IPS-18a (cell line): Measurements from ENCODE around the gene PDE4B.

Experiments
- H3K27ac ChIP-seq: one replicate; pipeline ENCODE4 v1.5.1; 2013; ENCODE audit warnings: low read length
- H3K27me3 ChIP-seq: one replicate; pipeline ENCODE4 v1.6.1; 2013; ENCODE audit warnings: mild to moderate bottlenecking, low read length; ENCODE audit not compliant: control insufficient read depth, insufficient read depth
- H3K36me3 ChIP-seq: one replicate; pipeline ENCODE4 v1.6.1; 2013; ENCODE audit warnings: low read depth, low read length; ENCODE audit not compliant: control insufficient read depth
- H3K4me1 ChIP-seq: one replicate; pipeline ENCODE4 v1.6.1; 2013; ENCODE audit warnings: low read depth, low read length; ENCODE audit not compliant: control insufficient read depth
- H3K4me3 ChIP-seq: one replicate; pipeline ENCODE4 v1.5.1; 2013; ENCODE audit warnings: low read length
- H3K9ac ChIP-seq: one replicate; pipeline ENCODE4 v1.6.1; 2013; ENCODE audit warnings: mild to moderate bottlenecking, low read length, moderate library complexity
- H3K9me3 ChIP-seq: one replicate; pipeline ENCODE4 v1.6.1; 2013; ENCODE audit warnings: low read depth, low read length; ENCODE audit not compliant: control insufficient read depth

The PDE4B gene

DNA sequence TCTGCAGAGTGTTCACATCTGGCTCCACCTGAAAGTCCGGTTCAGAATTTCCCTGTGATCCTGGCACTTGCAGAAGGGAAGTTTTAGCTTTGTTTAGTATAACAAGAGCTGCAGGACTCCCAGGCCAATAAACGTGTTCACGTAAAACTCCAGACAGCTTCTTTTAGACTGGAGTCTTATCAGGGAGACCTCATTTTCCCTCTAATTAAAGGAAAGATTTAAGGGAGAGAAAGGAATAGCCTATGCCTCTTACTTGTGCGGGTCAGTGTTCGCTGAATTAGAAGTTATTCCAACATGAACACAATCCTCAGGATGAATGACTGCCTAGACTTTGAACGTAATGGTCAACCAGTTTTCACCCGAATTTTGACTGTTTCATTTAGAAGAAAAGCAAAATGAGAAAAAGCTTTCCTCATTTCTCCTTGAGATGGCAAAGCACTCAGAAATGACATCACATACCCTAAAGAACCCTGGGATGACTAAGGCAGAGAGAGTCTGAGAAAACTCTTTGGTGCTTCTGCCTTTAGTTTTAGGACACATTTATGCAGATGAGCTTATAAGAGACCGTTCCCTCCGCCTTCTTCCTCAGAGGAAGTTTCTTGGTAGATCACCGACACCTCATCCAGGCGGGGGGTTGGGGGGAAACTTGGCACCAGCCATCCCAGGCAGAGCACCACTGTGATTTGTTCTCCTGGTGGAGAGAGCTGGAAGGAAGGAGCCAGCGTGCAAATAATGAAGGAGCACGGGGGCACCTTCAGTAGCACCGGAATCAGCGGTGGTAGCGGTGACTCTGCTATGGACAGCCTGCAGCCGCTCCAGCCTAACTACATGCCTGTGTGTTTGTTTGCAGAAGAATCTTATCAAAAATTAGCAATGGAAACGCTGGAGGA lies 539.2 kb downstream of the PDE4B start:
- no peaks in the 10 kb centered on the region for H3K27me3 ChIP-seq
- H3K27ac ChIP-seq = no peak overlapping the region
- H3K9ac ChIP-seq = peak overlapping the region; percentile 29
- no peaks in the 10 kb centered on the region for H3K36me3 ChIP-seq
- H3K9me3 ChIP-seq = no peaks in the 10 kb centered on the region
- H3K4me1 ChIP-seq = peaks cover 48% of the 10 kb centered on the region
- H3K4me3 ChIP-seq = peak overlapping the region; percentile 52

DNA sequence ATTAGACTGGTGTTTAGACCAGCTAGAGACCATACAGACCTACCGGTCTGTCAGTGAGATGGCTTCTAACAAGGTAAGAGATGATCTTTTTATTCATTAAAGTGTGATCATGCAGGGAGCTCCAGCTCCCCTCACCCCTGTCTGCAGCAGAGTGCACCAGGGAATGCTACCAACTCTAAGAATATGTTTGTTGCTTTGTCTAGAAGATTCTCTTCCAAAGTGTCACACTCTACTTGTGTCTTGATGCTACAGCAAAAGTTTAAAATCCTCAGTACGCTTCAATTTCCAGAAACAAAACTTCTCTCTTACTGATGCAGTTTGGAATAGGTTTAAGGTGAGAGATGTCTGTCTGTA lies 539.8 kb downstream of the PDE4B start:
- no peak overlapping the region for H3K27ac ChIP-seq
- no peaks in the 10 kb centered on the region for H3K36me3 ChIP-seq
- H3K9me3 ChIP-seq = no peaks in the 10 kb centered on the region
- peak overlapping the region; percentile 52 for H3K4me3 ChIP-seq
- peaks cover 48% of the 10 kb centered on the region for H3K4me1 ChIP-seq
- no peaks in the 10 kb centered on the region for H3K27me3 ChIP-seq
- H3K9ac ChIP-seq = peak overlapping the region; percentile 26

DNA sequence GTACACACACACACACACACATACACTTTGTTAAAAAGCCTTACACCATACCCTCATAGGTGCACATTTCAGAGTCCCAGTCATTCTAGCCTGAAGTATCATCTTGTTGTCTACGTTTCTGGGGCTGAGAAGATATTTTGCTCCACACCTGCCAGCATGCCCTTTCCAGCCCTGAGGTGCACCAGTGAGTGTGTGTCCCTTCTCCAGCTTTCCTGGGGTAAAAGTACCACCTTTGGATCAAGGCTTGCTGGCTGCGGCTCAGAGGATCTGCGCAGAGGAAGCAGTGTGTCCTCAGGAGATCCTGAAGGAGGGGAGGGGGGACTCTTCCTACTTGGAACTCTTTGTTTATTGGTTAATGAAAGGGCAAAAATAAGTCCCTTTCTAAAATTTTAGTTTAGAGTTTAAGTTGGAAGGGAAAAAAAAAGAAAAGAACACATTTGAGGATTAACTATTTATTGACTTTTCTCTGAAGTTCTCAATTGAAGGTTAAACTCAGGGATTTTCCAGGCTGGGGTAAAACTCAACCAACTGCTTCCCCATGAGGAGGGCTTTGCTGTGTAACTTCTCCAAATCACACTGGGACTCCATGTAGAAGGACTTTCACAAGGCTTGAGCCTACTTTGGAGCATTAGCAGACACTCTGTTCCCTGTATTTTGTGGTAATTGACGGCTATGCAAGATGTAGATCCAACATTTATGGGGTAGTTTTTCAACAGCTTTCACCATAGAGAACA lies 540.9 kb downstream of the PDE4B start:
- H3K27ac ChIP-seq = peak overlapping the region; percentile 10
- H3K9ac ChIP-seq = peak overlapping the region; percentile 26
- no peaks in the 10 kb centered on the region for H3K27me3 ChIP-seq
- peak overlapping the region; percentile 52 for H3K4me3 ChIP-seq
- H3K36me3 ChIP-seq = no peaks in the 10 kb centered on the region
- H3K4me1 ChIP-seq = peaks cover 48% of the 10 kb centered on the region
- no peaks in the 10 kb centered on the region for H3K9me3 ChIP-seq

DNA sequence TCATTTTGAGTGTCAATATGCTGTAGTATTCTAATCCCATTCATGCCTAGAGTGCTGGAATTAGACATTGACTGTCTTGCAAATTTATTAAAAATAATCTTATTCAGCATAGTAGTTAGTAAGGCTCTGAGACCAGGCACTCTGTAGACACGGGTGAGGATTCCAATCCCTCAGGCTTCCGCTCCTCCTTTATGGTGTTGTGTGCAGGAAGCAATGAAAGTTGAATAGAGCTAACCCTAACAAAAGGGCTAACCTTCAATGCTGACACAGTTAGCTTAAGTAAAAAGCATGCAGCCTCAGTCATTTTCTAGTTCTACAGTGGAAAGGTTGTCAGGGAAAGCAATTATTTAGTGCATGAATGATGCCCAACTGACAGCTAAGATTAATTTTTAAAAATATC lies 541.6 kb downstream of the PDE4B start:
- H3K9ac ChIP-seq = no peak overlapping the region
- H3K36me3 ChIP-seq = no peaks in the 10 kb centered on the region
- peak overlapping the region; percentile 52 for H3K4me3 ChIP-seq
- H3K9me3 ChIP-seq = no peaks in the 10 kb centered on the region
- no peak overlapping the region for H3K27ac ChIP-seq
- H3K27me3 ChIP-seq = no peaks in the 10 kb centered on the region
- peaks cover 48% of the 10 kb centered on the region for H3K4me1 ChIP-seq

DNA sequence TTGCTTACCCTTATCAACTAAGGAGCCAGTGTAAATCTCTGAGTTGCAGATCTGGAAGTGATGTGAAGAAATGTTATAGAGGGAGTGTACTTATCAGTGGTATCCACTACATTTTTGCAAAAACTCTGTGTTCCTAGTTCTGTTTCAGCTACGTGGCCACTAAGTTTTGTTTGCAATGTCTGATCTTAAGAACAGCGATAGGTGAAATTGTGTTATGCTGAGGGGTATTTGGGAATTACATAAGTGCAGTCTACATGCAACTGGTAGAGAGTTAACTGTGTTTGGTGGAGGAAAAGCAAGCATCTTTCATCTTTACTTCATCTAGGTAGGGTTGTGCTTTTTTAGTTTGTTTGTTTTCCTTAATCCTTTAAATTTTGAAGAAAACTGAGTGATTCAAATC lies 542.4 kb downstream of the PDE4B start:
- no peak overlapping the region for H3K27ac ChIP-seq
- H3K27me3 ChIP-seq = no peaks in the 10 kb centered on the region

DNA sequence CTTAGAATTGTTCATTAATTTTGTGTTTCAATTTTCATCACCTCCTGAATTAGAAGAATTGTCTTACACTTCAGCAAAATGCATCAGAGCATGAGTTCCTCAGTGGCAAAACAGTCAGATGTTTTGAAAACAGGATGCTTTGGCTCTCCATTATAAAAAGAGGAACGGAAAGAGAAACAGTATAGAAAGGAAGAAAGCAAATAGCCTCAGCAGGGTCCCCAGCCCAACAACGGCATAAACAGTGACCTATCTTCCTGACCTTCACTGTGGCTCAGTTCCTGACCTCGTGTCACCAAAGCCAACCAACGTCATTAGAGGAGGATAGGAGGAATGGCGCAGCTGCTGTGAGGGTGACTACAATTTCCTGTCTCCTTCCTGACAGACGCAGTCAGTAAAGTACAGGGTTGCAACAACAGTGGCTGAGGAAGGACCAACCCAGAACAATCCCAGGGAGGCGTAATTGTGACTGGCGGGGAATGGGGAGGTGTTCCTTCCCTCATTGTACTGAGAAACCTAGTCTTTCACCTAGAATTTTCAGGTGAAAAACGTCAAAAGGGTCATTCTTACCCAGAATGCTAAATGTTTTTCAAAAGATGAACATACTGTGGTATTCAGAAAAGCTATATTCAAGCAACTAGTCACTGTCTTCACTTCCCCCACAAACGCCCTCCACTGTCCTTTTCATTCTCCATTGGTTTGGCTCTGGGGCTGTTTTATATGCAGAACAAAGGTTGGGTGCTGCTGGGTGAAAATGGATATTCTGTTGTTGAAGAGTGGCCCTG lies 543.4 kb downstream of the PDE4B start:
- peak overlapping the region; percentile 8 for H3K4me3 ChIP-seq
- H3K9ac ChIP-seq = no peak overlapping the region
- H3K4me1 ChIP-seq = peaks cover 49% of the 10 kb centered on the region
- no peaks in the 10 kb centered on the region for H3K27me3 ChIP-seq
- no peak overlapping the region for H3K27ac ChIP-seq
- H3K9me3 ChIP-seq = no peaks in the 10 kb centered on the region
- no peaks in the 10 kb centered on the region for H3K36me3 ChIP-seq

More for the DNA sequence above, 542.4 kb downstream of the PDE4B start:
- no peaks in the 10 kb centered on the region for H3K36me3 ChIP-seq
- no peak overlapping the region for H3K9ac ChIP-seq
- H3K4me1 ChIP-seq = peaks cover 51% of the 10 kb centered on the region
- H3K9me3 ChIP-seq = no peaks in the 10 kb centered on the region
- H3K4me3 ChIP-seq = peak overlapping the region; percentile 19

DNA sequence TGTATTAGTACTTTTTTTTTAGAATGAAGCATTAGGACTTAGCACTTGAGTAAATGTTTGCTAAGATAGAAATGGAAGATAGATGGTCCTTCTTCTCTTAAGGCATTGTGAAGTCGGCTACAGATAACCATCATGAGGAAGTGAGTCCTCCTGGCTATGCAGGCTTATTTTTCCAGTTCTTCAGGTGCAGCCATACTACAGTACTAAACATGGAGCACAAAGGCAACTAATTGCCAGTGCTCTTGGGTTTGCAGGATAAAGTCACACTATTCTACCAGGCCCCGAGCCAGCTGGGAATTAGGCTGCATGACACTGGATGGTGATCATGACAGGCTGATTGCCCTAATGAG lies 543.9 kb downstream of the PDE4B start:
- H3K4me1 ChIP-seq = peaks cover 48% of the 10 kb centered on the region
- no peaks in the 10 kb centered on the region for H3K9me3 ChIP-seq
- H3K27ac ChIP-seq = no peak overlapping the region
- no peaks in the 10 kb centered on the region for H3K27me3 ChIP-seq
- H3K9ac ChIP-seq = no peak overlapping the region
- H3K4me3 ChIP-seq = no peak overlapping the region
- H3K36me3 ChIP-seq = no peaks in the 10 kb centered on the region

DNA sequence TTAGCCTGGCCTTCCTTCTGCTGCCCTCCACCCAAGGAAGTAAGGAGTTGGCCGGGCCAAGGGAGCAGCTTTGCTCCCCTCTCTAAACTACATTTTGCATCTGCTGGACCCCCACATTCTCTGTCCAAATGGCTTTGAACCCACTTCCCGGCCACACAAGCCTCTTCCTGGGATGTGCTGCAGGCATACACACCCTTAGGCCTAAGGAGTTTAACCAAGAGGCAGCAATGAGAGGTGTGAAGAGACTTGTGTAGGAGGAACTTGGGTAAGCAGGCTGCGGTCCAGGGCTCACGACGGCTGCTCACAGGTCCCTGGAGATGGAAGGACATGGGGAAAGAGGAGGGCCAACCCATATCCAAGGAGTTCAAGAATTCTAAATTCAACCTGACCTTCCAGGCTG lies 544.6 kb downstream of the PDE4B start:
- H3K9me3 ChIP-seq = no peaks in the 10 kb centered on the region
- H3K9ac ChIP-seq = no peak overlapping the region
- H3K4me3 ChIP-seq = no peak overlapping the region
- no peaks in the 10 kb centered on the region for H3K36me3 ChIP-seq
- peaks cover 44% of the 10 kb centered on the region for H3K4me1 ChIP-seq
- no peaks in the 10 kb centered on the region for H3K27me3 ChIP-seq
- no peak overlapping the region for H3K27ac ChIP-seq

DNA sequence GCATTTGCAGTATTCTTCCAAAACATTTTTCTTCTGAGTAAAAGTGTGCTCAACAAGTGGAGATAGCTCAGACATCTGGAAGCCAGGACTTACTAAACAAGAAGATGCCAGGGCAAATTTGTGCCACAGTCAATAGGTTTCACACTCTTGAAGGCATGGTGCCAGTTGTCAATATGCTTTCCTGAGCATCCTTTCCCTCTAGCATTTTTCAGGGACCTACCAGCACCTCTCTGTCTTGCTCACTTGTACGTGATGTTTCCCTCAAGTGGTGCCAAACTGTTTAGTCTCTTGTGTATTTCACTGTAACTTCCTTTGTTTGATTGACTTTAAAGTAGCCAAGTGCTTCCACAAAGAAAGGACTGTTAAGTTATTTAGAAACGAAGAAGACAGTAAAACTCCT lies 547.2 kb downstream of the PDE4B start:
- no peaks in the 10 kb centered on the region for H3K9me3 ChIP-seq
- H3K4me1 ChIP-seq = peaks cover 26% of the 10 kb centered on the region
- no peak overlapping the region for H3K9ac ChIP-seq
- H3K4me3 ChIP-seq = no peak overlapping the region
- H3K27me3 ChIP-seq = no peaks in the 10 kb centered on the region
- no peak overlapping the region for H3K27ac ChIP-seq
- no peaks in the 10 kb centered on the region for H3K36me3 ChIP-seq

DNA sequence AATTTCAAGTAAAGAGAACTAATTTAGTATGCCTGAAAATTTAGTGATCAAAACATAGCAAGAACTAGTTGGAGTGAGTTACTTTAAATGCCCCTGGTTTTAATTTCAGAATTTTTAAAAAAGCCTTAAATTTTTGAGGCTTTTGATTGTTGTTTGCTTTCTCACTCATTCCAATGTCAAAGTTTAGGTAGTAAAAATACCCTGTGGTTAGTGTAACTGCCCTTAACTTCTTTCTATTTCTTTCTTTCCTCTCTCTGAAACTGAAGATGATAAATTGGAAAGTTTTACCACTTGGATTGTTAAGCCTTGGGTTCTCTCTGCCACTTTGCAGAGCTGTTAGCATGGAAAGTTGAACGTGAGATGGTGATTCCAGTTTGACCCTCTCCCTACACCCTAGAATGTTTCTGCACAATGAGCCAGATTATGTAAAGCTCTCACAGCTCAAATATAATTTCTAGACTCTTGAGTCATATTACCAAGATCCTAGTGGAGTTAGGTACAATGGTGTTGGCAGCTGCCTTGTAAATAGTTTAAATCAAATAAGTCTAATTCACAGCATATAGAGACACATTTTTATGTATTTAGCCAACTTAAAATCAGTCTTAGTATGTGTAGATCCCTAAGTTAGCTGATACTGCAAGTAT lies 548.9 kb downstream of the PDE4B start:
- Histone ChIP-seq H3K9ac (no peak overlapping the region), H3K27me3 (no peaks in the 10 kb centered on the region), H3K4me3 (no peak overlapping the region), H3K36me3 (no peaks in the 10 kb centered on the region), H3K9me3 (no peaks in the 10 kb centered on the region), H3K27ac (no peak overlapping the region), H3K4me1 (peaks cover 16% of the 10 kb centered on the region)

DNA sequence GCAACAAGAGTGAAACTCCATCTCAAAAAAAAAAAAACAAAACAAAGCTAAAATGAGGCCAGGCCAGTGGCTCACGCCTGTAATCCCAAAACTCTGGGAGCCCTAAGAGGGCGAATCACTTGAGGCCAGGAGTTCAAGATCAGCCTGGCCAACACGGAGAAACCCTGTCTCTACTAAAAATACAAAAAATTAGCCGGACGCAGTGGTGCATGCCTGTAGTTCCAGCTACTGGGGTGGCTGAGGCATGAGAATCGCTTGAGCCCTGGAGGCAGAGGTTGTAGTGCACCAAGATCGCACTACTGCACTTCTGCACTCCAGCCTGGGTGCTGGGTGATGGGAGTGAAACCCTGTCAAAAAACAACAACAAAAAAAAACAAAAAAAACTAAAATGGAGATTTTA lies 550.0 kb downstream of the PDE4B start:
- no peaks in the 10 kb centered on the region for H3K9me3 ChIP-seq
- no peak overlapping the region for H3K9ac ChIP-seq
- H3K4me1 ChIP-seq = peaks cover 15% of the 10 kb centered on the region
- H3K4me3 ChIP-seq = no peak overlapping the region
- H3K36me3 ChIP-seq = no peaks in the 10 kb centered on the region
- H3K27me3 ChIP-seq = no peaks in the 10 kb centered on the region
- H3K27ac ChIP-seq = no peak overlapping the region
